BLaER1 treated with 17β-estradiol and CSF1 and Interleukin-3, amounts not matched to agents 10 nM and 100 nM (cell line): ENCODE results near the gene BAG3.
"Not testable (repeated sequence)": the region's sequence is repeated elsewhere in the genome, so short reads cannot be mapped to it uniquely, and the experiment has no call there.

ENCODE experiments used
- H3K27ac ChIP-seq, 11 experiments: shearing (Covaris generic); formaldehyde crosslinking; 2 replicates each; pipeline ENCODE4 v1.8.1; 2022
- H3K27me3 ChIP-seq, 11 experiments: shearing (Covaris generic); formaldehyde crosslinking; 2 replicates each; pipeline ENCODE4 v1.8.1; 2022
- H3K36me3 ChIP-seq, 11 experiments: shearing (Covaris generic); formaldehyde crosslinking; 2 replicates each; pipeline ENCODE4 v1.8.1; 2022
- H3K4me1 ChIP-seq, 10 experiments: shearing (Covaris generic); formaldehyde crosslinking; 2 replicates each; pipeline ENCODE4 v1.8.1; 2022
- H3K4me2 ChIP-seq, 11 experiments: shearing (Covaris generic); formaldehyde crosslinking; 2 replicates each; pipeline ENCODE4 v1.8.1; 2022
- H3K4me3 ChIP-seq, 10 experiments: shearing (Covaris generic); formaldehyde crosslinking; 2 replicates each; pipeline ENCODE4 v1.8.1; 2022
- H3K9ac ChIP-seq, 11 experiments: shearing (Covaris generic); formaldehyde crosslinking; 2 replicates each; pipeline ENCODE4 v1.8.1; 2022
- H3K9me3 ChIP-seq, 11 experiments: shearing (Covaris generic); formaldehyde crosslinking; replicated peaks in 1 of 11; 2 replicates each; pipeline ENCODE4 v1.8.1; 2022
- H4K20me1 ChIP-seq, 11 experiments: shearing (Covaris generic); formaldehyde crosslinking; 2 replicates each; pipeline ENCODE4 v1.8.1; 2022
- Cebpa-rat ChIP-seq, 11 experiments: shearing (Covaris generic); IDR thresholded peaks; 2 replicates each; pipeline ENCODE4 v1.8.1; 2022

Gene BAG3

GRCh38 chr10:119700321-119700954 is 49.3 kb downstream of the BAG3 start:
- H4K20me1 ChIP-seq, result no peaks in the 10 kb centered on the region
- peak overlapping the region in 8 of 11 experiments; percentile 1 to 67 (median 34); a peak in 10 of 22 replicates for H3K9ac ChIP-seq
- TF ChIP-seq Cebpa-rat (IDR thresholded peaks at IDR 0.05), result no peak
- peaks cover 0 to 25% (median 15%) of the 10 kb centered on the region in 11 experiments; a peak in 19 of 22 replicates for H3K9me3 ChIP-seq
- peaks cover 57 to 69% (median 64%) of the 10 kb centered on the region in 10 experiments for H3K4me1 ChIP-seq
- peak overlapping the region; percentile 34 to 83 (median 61) for H3K4me2 ChIP-seq
- H3K36me3 ChIP-seq, result no peaks in the 10 kb centered on the region; a peak in 1 of 22 replicates
- peak overlapping the region; percentile 48 to 88 (median 70); a peak in 21 of 22 replicates for H3K27ac ChIP-seq
- H3K4me3 ChIP-seq, result no peak overlapping the region
- H3K27me3 ChIP-seq, result no peaks in the 10 kb centered on the region

- Histone ChIP-seq H3K9me3 (peaks cover 9 to 22% (median 11%) of the 10 kb centered on the region in 11 experiments), H3K4me3 (no peak overlapping the region), H3K36me3 (peaks cover 0 to 9% (median 0%) of the 10 kb centered on the region in 11 experiments; a peak in 2 of 22 replicates), H3K27me3 (no peaks in the 10 kb centered on the region), H3K27ac (peak overlapping the region in 10 of 11 experiments; percentile 76 to 96 (median 88); a peak in 18 of 22 replicates), H4K20me1 (no peaks in the 10 kb centered on the region), H3K9ac (peak overlapping the region in 1 of 11 experiments; percentile 16; a peak in 2 of 22 replicates), H3K4me1 (peaks cover 70 to 81% (median 73%) of the 10 kb centered on the region in 10 experiments), H3K4me2 (peak overlapping the region; percentile 72 to 91 (median 77))
- TF ChIP-seq Cebpa-rat (IDR thresholded peaks at IDR 0.05), result no peak
These were observed 50.7 kb downstream of the BAG3 start for GRCh38 chr10:119701861-119702260.

- Histone ChIP-seq H3K4me3 (no peak overlapping the region), H3K9me3 (peaks cover 16 to 24% (median 19%) of the 10 kb centered on the region in 11 experiments), H3K4me1 (peaks cover 74 to 88% (median 77%) of the 10 kb centered on the region in 10 experiments), H3K27ac (peak overlapping the region; percentile 76 to 96 (median 89); a peak in 21 of 22 replicates), H3K27me3 (no peaks in the 10 kb centered on the region), H4K20me1 (no peaks in the 10 kb centered on the region), H3K4me2 (peak overlapping the region; percentile 72 to 91 (median 77)), H3K9ac (peak overlapping the region in 3 of 11 experiments; percentile 78 to 82 (median 79); a peak in 2 of 22 replicates), H3K36me3 (peaks cover 0 to 15% (median 2%) of the 10 kb centered on the region in 11 experiments; a peak in 3 of 22 replicates)
- no peak for TF ChIP-seq Cebpa-rat (IDR thresholded peaks at IDR 0.05)
These were observed 51.4 kb downstream of the BAG3 start for GRCh38 chr10:119702583-119702982.

GRCh38 chr10:119703903-119704508 is 52.8 kb downstream of the BAG3 start:
- no peaks in the 10 kb centered on the region for H3K27me3 ChIP-seq
- H3K36me3 ChIP-seq, result peaks cover 0 to 17% (median 2%) of the 10 kb centered on the region in 11 experiments; a peak in 3 of 22 replicates
- H3K4me1 ChIP-seq, result peaks cover 82 to 99% (median 90%) of the 10 kb centered on the region in 10 experiments
- H3K9ac ChIP-seq, result peak overlapping the region; percentile 55 to 83 (median 72)
- H3K9me3 ChIP-seq, result peaks cover 19 to 26% (median 22%) of the 10 kb centered on the region in 11 experiments
- H4K20me1 ChIP-seq, result no peaks in the 10 kb centered on the region
- H3K4me3 ChIP-seq, result peak overlapping the region; percentile 10 to 49 (median 38); a peak in 13 of 20 replicates
- H3K4me2 ChIP-seq, result peak overlapping the region; percentile 72 to 91 (median 77)
- peak in 1 of 11 experiments; percentile 27; a peak in 1 of 22 replicates for TF ChIP-seq Cebpa-rat (IDR thresholded peaks at IDR 0.05)
- peak overlapping the region; percentile 76 to 96 (median 89) for H3K27ac ChIP-seq

GRCh38 chr10:119705434-119705831 is 54.3 kb downstream of the BAG3 start:
- H3K27ac ChIP-seq, result peak overlapping the region; percentile 76 to 96 (median 89)

GRCh38 chr10:119706521-119707278 is 55.5 kb downstream of the BAG3 start:
- Histone ChIP-seq H3K27ac (peak overlapping the region in 10 of 11 experiments; percentile 76 to 96 (median 88); a peak in 19 of 22 replicates), H4K20me1 (no peaks in the 10 kb centered on the region), H3K27me3 (no peaks in the 10 kb centered on the region), H3K36me3 (peaks cover 0 to 28% (median 11%) of the 10 kb centered on the region in 11 experiments; a peak in 10 of 22 replicates), H3K9me3 (peaks cover 35 to 42% (median 40%) of the 10 kb centered on the region in 11 experiments), H3K9ac (peak overlapping the region in 1 of 11 experiments; percentile 82; a peak in 1 of 22 replicates), H3K4me3 (peak overlapping the region in 8 of 10 experiments; percentile 11 to 46 (median 20); a peak in 8 of 20 replicates), H3K4me1 (peaks cover 68 to 86% (median 79%) of the 10 kb centered on the region in 10 experiments), H3K4me2 (peak overlapping the region in 7 of 11 experiments; percentile 74 to 86 (median 75); a peak in 13 of 22 replicates)
- no peak for TF ChIP-seq Cebpa-rat (IDR thresholded peaks at IDR 0.05)

More at GRCh38 chr10:119705434-119705831, 54.3 kb downstream of the BAG3 start:
- peaks cover 0 to 17% (median 2%) of the 10 kb centered on the region in 11 experiments; a peak in 6 of 22 replicates for H3K36me3 ChIP-seq
- H3K4me3 ChIP-seq, result peak overlapping the region in 4 of 10 experiments; percentile 25 to 46 (median 44); a peak in 6 of 20 replicates
- no peaks in the 10 kb centered on the region for H4K20me1 ChIP-seq
- peaks cover 81 to 98% (median 92%) of the 10 kb centered on the region in 10 experiments for H3K4me1 ChIP-seq
- no peaks in the 10 kb centered on the region for H3K27me3 ChIP-seq
- H3K9ac ChIP-seq, result peak overlapping the region; percentile 55 to 83 (median 72); a peak in 20 of 22 replicates
- H3K9me3 ChIP-seq, result peaks cover 23 to 29% (median 27%) of the 10 kb centered on the region in 11 experiments
- H3K4me2 ChIP-seq, result peak overlapping the region; percentile 72 to 91 (median 77)
- TF ChIP-seq Cebpa-rat (IDR thresholded peaks at IDR 0.05), result no peak

GRCh38 chr10:119707331-119707730 is 56.2 kb downstream of the BAG3 start:
- H3K4me2 ChIP-seq, result peak overlapping the region in 6 of 11 experiments; percentile 61 to 87 (median 75); a peak in 7 of 22 replicates
- H3K4me3 ChIP-seq, result peak overlapping the region in 4 of 10 experiments; percentile 10 to 46 (median 18); a peak in 4 of 20 replicates
- H3K27me3 ChIP-seq, H4K20me1 ChIP-seq, H3K9ac ChIP-seq: not testable (repeated sequence)
- peak overlapping the region in 10 of 11 experiments; percentile 60 to 92 (median 88); a peak in 16 of 22 replicates for H3K27ac ChIP-seq
- peaks cover 38 to 48% (median 46%) of the 10 kb centered on the region in 11 experiments for H3K9me3 ChIP-seq
- peaks cover 0 to 28% (median 12%) of the 10 kb centered on the region in 11 experiments; a peak in 10 of 22 replicates for H3K36me3 ChIP-seq
- peaks cover 62 to 80% (median 73%) of the 10 kb centered on the region in 10 experiments for H3K4me1 ChIP-seq

DNA sequence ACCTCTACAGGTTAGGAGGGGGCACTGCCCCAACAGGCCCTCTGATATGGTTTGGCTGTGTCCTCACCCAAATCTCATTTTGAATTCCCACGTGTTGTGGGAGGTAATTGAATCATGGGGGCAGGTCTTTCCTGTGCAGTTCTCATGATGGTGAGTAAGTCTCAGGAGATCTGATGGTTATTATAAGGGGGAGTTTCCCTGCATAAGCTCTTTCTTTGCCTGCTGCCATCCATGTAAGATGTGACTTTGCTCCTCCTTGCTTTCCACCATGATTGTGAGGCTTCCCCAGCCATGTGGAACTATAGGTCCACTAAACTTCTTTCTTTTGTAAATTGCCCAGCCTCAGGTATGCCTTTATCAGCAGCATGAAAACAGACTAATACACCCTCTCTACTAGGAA is 59.8 kb downstream of the BAG3 start:
- H4K20me1 ChIP-seq, H3K27ac ChIP-seq, H3K4me2 ChIP-seq, H3K27me3 ChIP-seq, H3K9ac ChIP-seq: not testable (repeated sequence)
- peaks cover 0 to 28% (median 12%) of the 10 kb centered on the region in 11 experiments; a peak in 10 of 22 replicates for H3K36me3 ChIP-seq
- H3K4me3 ChIP-seq, result peak overlapping the region in 4 of 10 experiments; percentile 5 to 23 (median 8); a peak in 4 of 20 replicates
- peaks cover 36 to 49% (median 47%) of the 10 kb centered on the region in 11 experiments for H3K9me3 ChIP-seq
- peaks cover 34 to 74% (median 64%) of the 10 kb centered on the region in 10 experiments for H3K4me1 ChIP-seq
